Liver (tissue), 9 donors: ENCODE data around the gene KLHL28. TPM values are rescaled to one million over a fixed set of nuclear protein-coding genes. Genes with fewer than 3 reads are reported as not detected.

Experiments used
- DNase-seq: peaks from one replicate; pipeline ENCODE4 v3.0.0-alpha.2; 2017; ENCODE audit warnings: low spot score
- H3K27ac ChIP-seq, 2 donors: one replicate each; pipeline ENCODE4 v1.7.0; 2013; ENCODE audit warnings: inconsistent platforms in 2 of 2, low read length in 2 of 2, control low read depth in 1 of 2, low read depth in 1 of 2, mild to moderate bottlenecking in 1 of 2
- H3K27me3 ChIP-seq, 4 donors: one replicate each; pipeline versions ENCODE4 v1.6.1 to v1.7.0; 2013; ENCODE audit warnings: low read length in 3 of 4, inconsistent platforms in 1 of 4, mild to moderate bottlenecking in 1 of 4, moderate library complexity in 1 of 4; ENCODE audit not compliant: control insufficient read depth in 4 of 4, insufficient read depth in 4 of 4
- H3K36me3 ChIP-seq, 4 donors: one replicate each; pipeline versions ENCODE4 v1.6.1 to v1.7.0; 2013; ENCODE audit warnings: low read length in 3 of 4, mild to moderate bottlenecking in 3 of 4, low read depth in 1 of 4, moderate library complexity in 1 of 4; ENCODE audit not compliant: control insufficient read depth in 4 of 4, insufficient read depth in 3 of 4
- H3K4me1 ChIP-seq, 4 donors: one replicate each; pipeline versions ENCODE4 v1.6.1 to v1.7.0; 2013; ENCODE audit warnings: low read length in 3 of 4, mild to moderate bottlenecking in 3 of 4, moderate library complexity in 1 of 4; ENCODE audit not compliant: control insufficient read depth in 4 of 4, insufficient read depth in 4 of 4
- H3K4me3 ChIP-seq, 3 donors: one replicate each; pipeline versions ENCODE4 v1.6.1 to v1.7.0; 2013; ENCODE audit warnings: low read length in 3 of 3, control low read depth in 1 of 3, low read depth in 1 of 3, mild to moderate bottlenecking in 1 of 3
- H3K9ac ChIP-seq, 2 donors: one replicate each; pipeline ENCODE4 v1.7.0; 2013; ENCODE audit warnings: low read length in 2 of 2, mild to moderate bottlenecking in 2 of 2, moderate library complexity in 2 of 2, control low read depth in 1 of 2, low read depth in 1 of 2
- H3K9me3 ChIP-seq, 4 donors: one replicate each; pipeline versions ENCODE4 v1.6.1 to v1.7.0; 2013; ENCODE audit warnings: low read length in 3 of 4; ENCODE audit not compliant: control insufficient read depth in 4 of 4
- ATF3 ChIP-seq: IDR thresholded peaks from 2 replicates; pipeline ENCODE4 v1.6.1; 2016; ENCODE audit warnings: antibody characterized with exemption
- CTCF ChIP-seq: fragments of 150-350 bp; IDR thresholded peaks from 2 replicates; pipeline ENCODE4 v1.5.1; 2017; ENCODE audit warnings: improper control_type of control experiment, low read depth, low read length; ENCODE audit not compliant: missing input control
- EGR1 ChIP-seq, 2 donors: IDR thresholded peaks; 2 replicates each; pipeline ENCODE4 v1.6.1; 2016 to 2018; ENCODE audit warnings: antibody characterized with exemption in 2 of 2, low read depth in 2 of 2
- FOXA1 ChIP-seq: IDR thresholded peaks from 2 replicates; pipeline ENCODE4 v1.6.1; 2016; ENCODE audit warnings: antibody characterized with exemption
- FOXA2 ChIP-seq: IDR thresholded peaks from 2 replicates; pipeline ENCODE4 v1.6.1; 2016; ENCODE audit warnings: antibody characterized with exemption
- GABPA ChIP-seq, 2 donors: IDR thresholded peaks in 1 of 2; conservative IDR thresholded peaks in 1 of 2; 2 replicates each; pipeline ENCODE4 v1.6.1; 2016; ENCODE audit warnings: antibody characterized with exemption in 2 of 2, mild to moderate bottlenecking in 1 of 2, moderate library complexity in 1 of 2
- HNF4A ChIP-seq, 2 donors: conservative IDR thresholded peaks; 2 replicates each; pipeline ENCODE4 v1.6.1; 2016; ENCODE audit warnings: antibody characterized with exemption in 2 of 2, mild to moderate bottlenecking in 2 of 2
- HNF4G ChIP-seq: IDR thresholded peaks from 2 replicates; pipeline ENCODE4 v1.6.1; 2016; ENCODE audit warnings: antibody characterized with exemption
- JUND ChIP-seq, 2 donors: IDR thresholded peaks; 2 replicates each; pipeline ENCODE4 v1.6.1; 2016; ENCODE audit warnings: antibody characterized with exemption in 2 of 2
- MAX ChIP-seq: IDR thresholded peaks from 2 replicates; pipeline ENCODE4 v1.6.1; 2016; ENCODE audit warnings: antibody characterized with exemption
- NR2F2 ChIP-seq: IDR thresholded peaks from 2 replicates; pipeline ENCODE4 v1.6.1; 2016; ENCODE audit warnings: antibody characterized with exemption
- RAD21 ChIP-seq, 2 donors: IDR thresholded peaks; 2 replicates each; pipeline ENCODE4 v1.6.1; 2016; ENCODE audit warnings: antibody characterized with exemption in 2 of 2, mild to moderate bottlenecking in 2 of 2
- RXRA ChIP-seq, 2 donors: IDR thresholded peaks; 2 replicates each; pipeline ENCODE4 v1.6.1; 2017 to 2018; ENCODE audit warnings: antibody characterized with exemption in 2 of 2, mild to moderate bottlenecking in 1 of 2
- SP1 ChIP-seq: IDR thresholded peaks from 2 replicates; pipeline ENCODE4 v1.6.1; 2018; ENCODE audit warnings: antibody characterized with exemption, mild to moderate bottlenecking
- TAF1 ChIP-seq: conservative IDR thresholded peaks from 2 replicates; pipeline ENCODE4 v1.6.1; 2016; ENCODE audit warnings: antibody characterized with exemption, mild to moderate bottlenecking
- ZBTB33 ChIP-seq: IDR thresholded peaks from 2 replicates; pipeline ENCODE4 v1.6.1; 2016; ENCODE audit warnings: antibody characterized with exemption
- WGBS: extraction: QIAGEN DNeasy Blood & Tissue Kit; methylation state at CpG from one replicate; pipeline ENCODE4 v1.1.7; 2013; 5-methylcytosine and 5-hydroxymethylcytosine counted together
- polyA plus RNA-seq, 2 donors: library from polyadenylated mRNA; stranded (reverse) in 1 of 2; unstranded in 1 of 2; fragments of 200-250 nt in 1 of 2; fragments of >200 nt in 1 of 2; fragmentation: Nextera tagmentation in 1 of 2; extraction: Ambion mirVana in 1 of 2; gene quantifications; one replicate each; pipeline versions ENCODE4 v1.2.1 to v1.2.3, GENCODE V29; 2013 to 2015
- total RNA-seq, 2 donors: library from RNA; depleted of rRNA; stranded (reverse); fragments of >200 nt; gene quantifications; one replicate each; pipeline ENCODE4 v1.2.3, GENCODE V29; 2014
- TF ChIP-seq, protein P1 (sequence below): IDR thresholded peaks from 2 replicates; pipeline ENCODE4 v1.6.1; 2016; ENCODE audit warnings: antibody characterized with exemption, mild to moderate bottlenecking
- donor health status: healthy.
- donor health status: healthy.
- donor health status: healthy.
- donor health status: healthy.
- donor health status: healthy.

KLHL28 gene
- total and polyA plus RNA-seq, 4 donors: 2.3 to 7.9 (median 5.7) TPM

DNA sequence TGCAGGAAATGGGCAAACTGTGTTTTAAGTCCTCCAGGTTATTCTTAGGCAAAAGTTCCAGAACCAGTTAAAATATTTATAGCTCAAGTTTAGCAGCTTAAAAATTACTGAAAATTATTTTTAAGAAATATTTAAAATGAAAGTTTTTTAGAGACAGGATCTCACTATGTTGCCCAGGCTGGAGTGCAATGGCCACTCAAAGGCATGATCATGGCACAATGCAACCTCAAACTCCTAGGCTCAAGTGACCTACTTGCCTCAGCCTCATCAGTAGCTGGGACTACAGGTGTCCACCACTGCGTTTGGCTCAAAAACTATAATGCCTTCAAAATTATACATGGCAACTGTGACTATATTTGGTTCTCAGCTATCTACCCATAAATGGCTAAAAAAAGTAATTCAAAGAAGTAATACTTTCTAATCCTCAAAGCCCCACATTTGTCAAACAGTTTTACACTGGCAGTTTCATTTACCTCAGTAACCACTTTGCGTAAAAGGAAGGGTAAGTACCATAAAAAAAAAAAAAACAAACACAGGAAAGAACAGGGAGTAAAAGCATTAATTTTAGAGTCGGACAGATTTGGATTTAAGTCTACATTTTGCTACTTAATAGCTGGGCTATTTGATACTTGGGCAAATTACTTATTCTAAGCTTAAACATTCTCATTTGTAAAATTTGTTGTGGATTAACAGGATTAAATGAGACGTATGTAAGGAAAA is 9.2 kb downstream of the KLHL28 start:
- H3K27ac ChIP-seq: no peak overlapping the region

DNA sequence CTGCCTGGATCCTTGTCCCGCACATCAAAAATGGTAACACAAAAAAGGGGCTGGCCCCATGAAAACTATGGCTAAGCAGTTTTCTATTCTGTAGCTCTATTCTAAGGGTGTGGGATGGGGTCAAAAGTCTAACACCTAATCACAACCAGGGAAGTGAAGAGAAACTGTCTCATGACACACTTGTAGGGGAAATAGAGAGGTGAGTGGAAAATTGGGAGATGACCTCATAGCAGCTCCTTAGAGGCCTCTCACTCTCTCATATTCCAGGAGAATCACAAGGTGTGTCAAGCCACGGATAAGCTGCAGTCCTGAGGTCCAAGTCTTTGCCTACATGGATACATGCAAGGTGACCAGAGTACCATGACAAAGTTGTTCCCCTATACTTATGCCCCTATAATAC is 10.7 kb downstream of the KLHL28 start:
- 98% methylated on average over 2 of the region's 2 CpGs for WGBS
- Histone ChIP-seq H3K27ac (no peak overlapping the region), H3K4me3 (no peak overlapping the region), H3K9ac (no peak overlapping the region), H3K4me1 (no peaks in the 10 kb centered on the region), H3K9me3 (no peaks in the 10 kb centered on the region), H3K27me3 (no peaks in the 10 kb centered on the region), H3K36me3 (peaks cover 0 to 10% (median 0%) of the 10 kb centered on the region in 4 donors)
- no peak for DNase-seq
- no peak for TF ChIP-seq RXRA (IDR thresholded peaks at IDR 0.05)
- TF ChIP-seq, protein P1, sequence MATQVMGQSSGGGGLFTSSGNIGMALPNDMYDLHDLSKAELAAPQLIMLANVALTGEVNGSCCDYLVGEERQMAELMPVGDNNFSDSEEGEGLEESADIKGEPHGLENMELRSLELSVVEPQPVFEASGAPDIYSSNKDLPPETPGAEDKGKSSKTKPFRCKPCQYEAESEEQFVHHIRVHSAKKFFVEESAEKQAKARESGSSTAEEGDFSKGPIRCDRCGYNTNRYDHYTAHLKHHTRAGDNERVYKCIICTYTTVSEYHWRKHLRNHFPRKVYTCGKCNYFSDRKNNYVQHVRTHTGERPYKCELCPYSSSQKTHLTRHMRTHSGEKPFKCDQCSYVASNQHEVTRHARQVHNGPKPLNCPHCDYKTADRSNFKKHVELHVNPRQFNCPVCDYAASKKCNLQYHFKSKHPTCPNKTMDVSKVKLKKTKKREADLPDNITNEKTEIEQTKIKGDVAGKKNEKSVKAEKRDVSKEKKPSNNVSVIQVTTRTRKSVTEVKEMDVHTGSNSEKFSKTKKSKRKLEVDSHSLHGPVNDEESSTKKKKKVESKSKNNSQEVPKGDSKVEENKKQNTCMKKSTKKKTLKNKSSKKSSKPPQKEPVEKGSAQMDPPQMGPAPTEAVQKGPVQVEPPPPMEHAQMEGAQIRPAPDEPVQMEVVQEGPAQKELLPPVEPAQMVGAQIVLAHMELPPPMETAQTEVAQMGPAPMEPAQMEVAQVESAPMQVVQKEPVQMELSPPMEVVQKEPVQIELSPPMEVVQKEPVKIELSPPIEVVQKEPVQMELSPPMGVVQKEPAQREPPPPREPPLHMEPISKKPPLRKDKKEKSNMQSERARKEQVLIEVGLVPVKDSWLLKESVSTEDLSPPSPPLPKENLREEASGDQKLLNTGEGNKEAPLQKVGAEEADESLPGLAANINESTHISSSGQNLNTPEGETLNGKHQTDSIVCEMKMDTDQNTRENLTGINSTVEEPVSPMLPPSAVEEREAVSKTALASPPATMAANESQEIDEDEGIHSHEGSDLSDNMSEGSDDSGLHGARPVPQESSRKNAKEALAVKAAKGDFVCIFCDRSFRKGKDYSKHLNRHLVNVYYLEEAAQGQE: no peak
- TF ChIP-seq MAX: no peak
- no peak for TF ChIP-seq ATF3

More for the DNA sequence above, 9.2 kb downstream of the KLHL28 start:
- Histone ChIP-seq H3K9me3 (no peaks in the 10 kb centered on the region), H3K4me3 (no peak overlapping the region), H3K9ac (no peak overlapping the region), H3K27me3 (no peaks in the 10 kb centered on the region), H3K4me1 (no peaks in the 10 kb centered on the region), H3K36me3 (peaks cover 0 to 6% (median 0%) of the 10 kb centered on the region in 4 donors)
- 94% methylated on average over 4 of the region's 4 CpGs for WGBS
- TF ChIP-seq MAX: no peak
- TF ChIP-seq JUND (IDR thresholded peaks at IDR 0.05): no peak
- no peak for TF ChIP-seq NR2F2
- TF ChIP-seq EGR1 (IDR thresholded peaks at IDR 0.05; ENCODE audit: low read depth in 2 of 2): no peak
- TF ChIP-seq ZBTB33: no peak
- no peak for TF ChIP-seq RXRA (IDR thresholded peaks at IDR 0.05)
- no peak for TF ChIP-seq TAF1
- no peak for TF ChIP-seq CTCF
- no peak for TF ChIP-seq HNF4G
- no peak for TF ChIP-seq RAD21 (IDR thresholded peaks at IDR 0.05)
- no peak for TF ChIP-seq SP1
- no peak for TF ChIP-seq HNF4A (conservative IDR thresholded peaks at IDR 0.05)
- TF ChIP-seq FOXA2: no peak
- no peak for TF ChIP-seq GABPA (IDR thresholded peaks at IDR 0.05 in 1 of 2, conservative IDR thresholded peaks at IDR 0.05 in 1 of 2)
- no peak for TF ChIP-seq ATF3
- TF ChIP-seq FOXA1: no peak
- DNase-seq: no peak
